GM23338 (cell line): ENCODE measurements around the gene ARHGEF28. TPM values are rescaled to one million over a fixed set of nuclear protein-coding genes. Genes with fewer than 3 reads are reported as not detected.

Experiments
- ATAC-seq: fragments of 200-7000 bp; cut with Tn5 transposase; 3 replicates; pipeline ENCODE4 v1.9.1; 2020
- DNase-seq: peaks from one replicate; pipeline ENCODE4 v3.0.0-alpha.2; 2015; ENCODE audit warnings: low spot score
- H2AFZ ChIP-seq: fragments of 200-600 bp; sonication (generic); 2 replicates; pipeline ENCODE4 v1.8.0; 2016; ENCODE audit warnings: antibody characterized with exemption, mild to moderate bottlenecking, moderate library complexity
- H3F3A ChIP-seq: fragments of 200-600 bp; sonication (generic); replicated peaks from 2 replicates; pipeline ENCODE4 v1.8.0; 2017; ENCODE audit warnings: antibody characterized with exemption, mixed run types, low read depth
- H3K27ac ChIP-seq: fragments of 200-600 bp; sonication (generic); 2 replicates; pipeline ENCODE4 v1.6.1; 2016; ENCODE audit warnings: low read depth
- H3K27me3 ChIP-seq: fragments of 200-600 bp; sonication (generic); 2 replicates; pipeline ENCODE4 v1.8.0; 2016; ENCODE audit warnings: mild to moderate bottlenecking, mixed run types, moderate library complexity; ENCODE audit not compliant: insufficient read depth
- H3K36me3 ChIP-seq: fragments of 200-600 bp; sonication (generic); 2 replicates; pipeline ENCODE4 v1.8.0; 2016; ENCODE audit warnings: mild to moderate bottlenecking; ENCODE audit not compliant: insufficient read depth
- H3K4me1 ChIP-seq: fragments of 200-600 bp; sonication (generic); 2 replicates; pipeline ENCODE4 v1.8.0; 2016; ENCODE audit warnings: mild to moderate bottlenecking, moderate library complexity; ENCODE audit not compliant: insufficient read depth
- H3K4me2 ChIP-seq: fragments of 200-600 bp; sonication (generic); 2 replicates; pipeline ENCODE4 v1.7.1; 2017; ENCODE audit warnings: mixed run types
- H3K4me3 ChIP-seq: fragments of 200-600 bp; sonication (generic); 2 replicates; pipeline ENCODE4 v1.6.1; 2016; ENCODE audit warnings: mixed run types
- H3K79me2 ChIP-seq: fragments of 200-600 bp; sonication (generic); replicated peaks from 2 replicates; pipeline ENCODE4 v1.8.0; 2017; ENCODE audit warnings: mild to moderate bottlenecking; ENCODE audit not compliant: insufficient read depth
- H3K9me2 ChIP-seq: fragments of 200-600 bp; sonication (generic); 2 replicates; pipeline ENCODE4 v1.8.0; 2017; ENCODE audit not compliant: insufficient read depth
- H4K20me1 ChIP-seq: fragments of 200-600 bp; sonication (generic); replicated peaks from 2 replicates; pipeline ENCODE4 v1.8.0; 2017; ENCODE audit warnings: mild to moderate bottlenecking; ENCODE audit not compliant: insufficient read depth
- H3K27ac Mint-ChIP-seq: 2 replicates; pipeline ENCODE4 v1.8.0; 2020; ENCODE audit warnings: inconsistent platforms, mild to moderate bottlenecking, moderate library complexity, mixed read lengths
- H3K27me3 Mint-ChIP-seq: 3 replicates; pipeline ENCODE4 v1.8.0; 2022; ENCODE audit warnings: low read depth, mild to moderate bottlenecking, moderate library complexity, mixed read lengths, inconsistent platforms; ENCODE audit not compliant: insufficient read depth, poor library complexity
- H3K36me3 Mint-ChIP-seq: 3 replicates; pipeline ENCODE4 v1.8.0; 2021; ENCODE audit warnings: low read depth, mild to moderate bottlenecking, inconsistent platforms, moderate library complexity, mixed read lengths
- H3K4me1 Mint-ChIP-seq: 3 replicates; pipeline ENCODE4 v1.8.0; 2020; ENCODE audit warnings: mild to moderate bottlenecking, inconsistent platforms, mixed read lengths
- H3K4me3 Mint-ChIP-seq: 3 replicates; pipeline ENCODE4 v1.8.0; 2021; ENCODE audit warnings: moderate library complexity, mild to moderate bottlenecking, inconsistent platforms, mixed read lengths
- H3K9me3 Mint-ChIP-seq: 3 replicates; pipeline ENCODE4 v1.8.0; 2020; ENCODE audit warnings: moderate library complexity, mild to moderate bottlenecking, inconsistent platforms, mixed read lengths
- CREB1 ChIP-seq: fragments of 250-450 bp; sonication (Bioruptor Pico); IDR thresholded peaks from 2 replicates; pipeline ENCODE4 v1.5.0; 2020; ENCODE audit warnings: low read depth, mild to moderate bottlenecking, moderate library complexity
- CTCF ChIP-seq, 2 experiments: fragments of 200-600 bp in 1 of 2; sonication (generic) in 1 of 2; conservative IDR thresholded peaks; 2 replicates each; pipeline versions ENCODE4 v1.5.1 to v1.6.1; 2016 to 2017; ENCODE audit warnings: antibody characterized with exemption in 2 of 2, low read depth in 2 of 2, mild to moderate bottlenecking in 2 of 2, moderate library complexity in 1 of 2
- ETS1 ChIP-seq: IDR thresholded peaks from 2 replicates; pipeline ENCODE4 v1.6.1; 2016; ENCODE audit warnings: antibody characterized with exemption
- EZH2 ChIP-seq: fragments of 200-600 bp; sonication (generic); IDR thresholded peaks from one replicate; pipeline ENCODE4 v1.8.0; 2017; ENCODE audit warnings: antibody characterized with exemption, mild to moderate bottlenecking, low read depth; ENCODE audit not compliant: unreplicated experiment
- EZH2phosphoT487 ChIP-seq: fragments of 200-600 bp; sonication (generic); IDR thresholded peaks from one replicate; pipeline ENCODE4 v1.8.1; 2018; ENCODE audit warnings: antibody characterized with exemption; ENCODE audit not compliant: unreplicated experiment
- JUNB ChIP-seq: IDR thresholded peaks from one replicate; pipeline ENCODE4 v1.6.1; 2016; ENCODE audit warnings: antibody characterized with exemption; ENCODE audit not compliant: unreplicated experiment
- NANOG ChIP-seq: IDR thresholded peaks from 2 replicates; pipeline ENCODE4 v1.6.1; 2016; ENCODE audit warnings: antibody characterized with exemption, borderline replicate concordance
- POLR2AphosphoS5 ChIP-seq: IDR thresholded peaks from 2 replicates; pipeline ENCODE4 v1.6.1; 2016; ENCODE audit warnings: antibody characterized with exemption, low read depth
- REST ChIP-seq: IDR thresholded peaks from one replicate; pipeline ENCODE4 v1.6.1; 2018; ENCODE audit warnings: antibody characterized with exemption; ENCODE audit not compliant: unreplicated experiment
- STAT1 ChIP-seq: IDR thresholded peaks from one replicate; pipeline ENCODE4 v1.6.1; 2016; ENCODE audit warnings: antibody characterized with exemption; ENCODE audit not compliant: unreplicated experiment
- ZNF114 ChIP-seq: fragments of 250-450 bp; sonication (Bioruptor Pico); IDR thresholded peaks from 2 replicates; pipeline ENCODE4 v1.5.0; 2020; ENCODE audit warnings: mild to moderate bottlenecking, moderate library complexity
- ZNF331 ChIP-seq: fragments of 250-450 bp; sonication (Bioruptor Pico); IDR thresholded peaks from 2 replicates; pipeline ENCODE4 v1.5.0; 2020; ENCODE audit warnings: low read depth, mild to moderate bottlenecking, moderate library complexity
- ZNF462 ChIP-seq: fragments of 250-450 bp; sonication (Bioruptor Pico); IDR thresholded peaks from 2 replicates; pipeline ENCODE4 v1.5.0; 2020; ENCODE audit warnings: mild to moderate bottlenecking, moderate library complexity
- polyA plus RNA-seq: library from polyadenylated mRNA; unstranded; fragments of >200 nt; fragmentation: Nextera tagmentation; extraction: Ambion mirVana; gene quantifications from 2 replicates; pipeline ENCODE4 v1.2.1, GENCODE V29; 2016
- total RNA-seq: library from RNA; depleted of rRNA; stranded (reverse); fragments of >200 nt; shearing (Covaris generic); gene quantifications from 2 replicates; pipeline ENCODE4 v1.2.3, GENCODE V29; 2014

ARHGEF28 gene
- total and polyA plus RNA-seq, 2 experiments from 2014 or later = 0.39 to 1.0 TPM

GRCh38 chr5:73781107-73781768, 155.2 kb downstream of the ARHGEF28 start:
- Histone ChIP-seq H3K27ac (no peak overlapping the region), H3K4me2 (no peak overlapping the region), H3K79me2 (no peaks in the 10 kb centered on the region), H3K4me1 (no peaks in the 10 kb centered on the region), H3K9me2 (no peaks in the 10 kb centered on the region), H4K20me1 (no peaks in the 10 kb centered on the region), H2AFZ (no peak overlapping the region), H3F3A (no peaks in the 10 kb centered on the region), H3K4me3 (no peak overlapping the region), H3K36me3 (no peaks in the 10 kb centered on the region), H3K27me3 (no peaks in the 10 kb centered on the region)
- H3K9me3 Mint-ChIP-seq = no peaks in the 10 kb centered on the region
- ATAC-seq (no peak), DNase-seq (no peak)
- H3K4me3 Mint-ChIP-seq = no peak overlapping the region
- no peaks in the 10 kb centered on the region for H3K36me3 Mint-ChIP-seq
- TF ChIP-seq ZNF114 (CRISPR knock-in tag) = no peak
- no peak for TF ChIP-seq CTCF (conservative IDR thresholded peaks at IDR 0.05; ENCODE audit: low read depth in 2 of 2)
- no peak for TF ChIP-seq REST
- no peak for TF ChIP-seq POLR2AphosphoS5
- no peak for TF ChIP-seq ETS1
- no peak for TF ChIP-seq ZNF462 (CRISPR knock-in tag)
- TF ChIP-seq ZNF331 = no peak
- no peak for TF ChIP-seq JUNB
- no peak for TF ChIP-seq EZH2
- no peak for TF ChIP-seq EZH2phosphoT487
- no peak for TF ChIP-seq NANOG
- no peak for TF ChIP-seq CREB1 (CRISPR knock-in tag)
- no peak for TF ChIP-seq STAT1
- H3K27ac Mint-ChIP-seq = no peak overlapping the region
- no peaks in the 10 kb centered on the region for H3K4me1 Mint-ChIP-seq
- H3K27me3 Mint-ChIP-seq = peaks cover 4% of the 10 kb centered on the region
